GM12891 (cell line): ENCODE data around the gene COQ8B.

ENCODE experiments used
- POLR2A ChIP-seq: IDR thresholded peaks from 2 replicates; pipeline ENCODE4 v1.6.1; 2011; ENCODE audit warnings: low read depth, low read length, control low read depth
- POLR2AphosphoS5 ChIP-seq: IDR thresholded peaks from 2 replicates; pipeline ENCODE4 v1.6.1; 2011; ENCODE audit warnings: low read depth, low read length, control low read depth
- SPI1 ChIP-seq: IDR thresholded peaks from 2 replicates; pipeline ENCODE4 v1.6.1; 2011; ENCODE audit warnings: low read depth, low read length, control low read depth
- TAF1 ChIP-seq: IDR thresholded peaks from 2 replicates; pipeline ENCODE4 v1.6.1; 2011; ENCODE audit warnings: low read depth, low read length, control low read depth

GRCh38 chr19:40735013-40735771 is 18.5 kb upstream of the COQ8B start:
- TF ChIP-seq POLR2A (no peak), TAF1 (no peak), POLR2AphosphoS5 (no peak), SPI1 (no peak)
